GM18502 (cell line): ENCODE results near the gene SUN1.
"Not testable (repeated sequence)": the region's sequence is repeated elsewhere in the genome, so short reads cannot be mapped to it uniquely, and the experiment has no call there.

Experiments
- ATAC-seq: cut with Tn5 transposase; IDR thresholded peaks from one replicate; pipeline ENCODE4 v1.9.1; 2021; ENCODE audit warnings: mild to moderate bottlenecking; ENCODE audit not compliant: unreplicated experiment, poor library complexity

The SUN1 gene

DNA sequence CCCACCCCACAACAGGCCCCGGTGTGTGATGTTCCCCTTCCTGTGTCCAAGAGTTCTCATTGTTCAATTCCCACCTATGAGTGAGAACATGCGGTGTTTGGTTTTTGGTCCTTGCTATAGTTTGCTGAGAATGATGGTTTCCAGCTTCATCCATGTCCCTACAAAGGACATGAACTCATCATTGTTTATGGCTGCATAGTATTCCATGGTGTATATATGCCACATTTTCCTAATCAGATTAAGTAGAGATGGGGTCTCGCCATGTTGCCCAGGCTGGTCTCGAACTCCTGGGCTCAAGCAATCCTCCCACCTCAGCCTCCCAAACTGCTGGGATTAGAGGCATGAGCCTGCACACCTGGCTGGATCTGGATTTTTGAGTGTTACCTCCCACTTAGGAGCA lies 28.5 kb upstream of the SUN1 start:
- not testable (repeated sequence) for ATAC-seq

DNA sequence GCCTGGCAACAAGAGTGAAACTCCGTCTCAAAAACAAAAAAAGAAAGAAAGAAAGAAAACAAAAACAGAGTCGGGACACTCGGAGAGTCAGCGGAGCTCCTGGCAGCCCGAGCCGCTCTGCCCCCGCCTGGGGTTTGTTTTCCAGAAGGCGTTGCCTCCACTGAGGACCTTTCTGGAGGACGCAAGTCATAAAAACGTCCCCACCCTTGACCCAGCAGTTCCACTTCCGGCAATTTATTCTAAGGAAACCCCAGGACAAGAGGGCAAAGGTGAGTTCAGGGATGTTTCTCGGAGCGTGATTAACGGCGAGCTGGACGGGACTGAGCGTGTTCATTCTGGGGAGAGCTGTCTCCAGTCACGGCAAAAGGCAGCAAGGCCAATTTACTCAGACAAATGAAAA lies 27.0 kb upstream of the SUN1 start:
- ATAC-seq, result no peak

DNA sequence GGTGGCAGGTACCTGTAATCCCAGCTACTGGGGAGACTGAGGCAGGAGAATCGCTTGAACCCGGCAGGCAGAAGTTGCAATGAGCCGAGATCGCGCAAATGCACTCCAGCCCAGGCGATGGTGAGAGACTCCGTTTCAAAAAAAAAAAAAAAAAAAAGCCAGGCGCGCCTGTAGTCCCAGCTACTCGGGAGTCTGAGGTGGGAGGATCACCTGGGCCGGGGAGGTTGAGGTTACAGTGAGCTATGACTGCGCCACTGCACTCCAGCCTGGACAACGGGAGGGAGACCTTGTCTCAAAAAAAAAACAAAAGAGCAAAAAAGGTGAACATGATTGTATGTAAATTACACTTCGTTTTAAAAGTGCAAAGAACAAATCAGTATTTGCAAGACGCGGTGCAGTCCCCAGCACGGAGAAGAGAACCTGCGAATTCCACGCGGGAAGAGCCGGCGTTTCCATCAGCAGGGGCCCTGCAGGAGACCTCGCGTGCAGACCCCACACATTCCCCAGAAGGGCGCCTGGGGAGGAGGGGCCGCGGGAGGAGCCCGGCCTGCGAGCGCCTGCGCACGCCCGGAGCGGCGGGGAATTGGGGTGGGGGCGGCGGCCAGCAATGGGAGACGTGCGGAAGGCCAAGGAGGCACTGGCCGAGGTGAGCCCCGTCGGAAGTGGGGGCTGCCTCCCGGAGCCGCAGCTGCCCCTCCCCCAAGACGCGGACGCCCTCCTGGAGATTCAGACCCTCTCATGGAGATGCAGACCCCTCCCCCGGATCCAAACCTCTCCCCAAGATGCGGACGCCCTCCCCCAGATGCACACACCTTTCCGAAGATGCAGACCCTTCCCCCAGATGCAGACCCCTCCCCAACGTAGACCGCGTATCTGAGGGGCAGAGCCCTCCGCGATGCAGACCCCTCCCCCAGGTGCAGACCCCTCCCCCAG lies 16.7 kb upstream of the SUN1 start:
- ATAC-seq, result no peak

DNA sequence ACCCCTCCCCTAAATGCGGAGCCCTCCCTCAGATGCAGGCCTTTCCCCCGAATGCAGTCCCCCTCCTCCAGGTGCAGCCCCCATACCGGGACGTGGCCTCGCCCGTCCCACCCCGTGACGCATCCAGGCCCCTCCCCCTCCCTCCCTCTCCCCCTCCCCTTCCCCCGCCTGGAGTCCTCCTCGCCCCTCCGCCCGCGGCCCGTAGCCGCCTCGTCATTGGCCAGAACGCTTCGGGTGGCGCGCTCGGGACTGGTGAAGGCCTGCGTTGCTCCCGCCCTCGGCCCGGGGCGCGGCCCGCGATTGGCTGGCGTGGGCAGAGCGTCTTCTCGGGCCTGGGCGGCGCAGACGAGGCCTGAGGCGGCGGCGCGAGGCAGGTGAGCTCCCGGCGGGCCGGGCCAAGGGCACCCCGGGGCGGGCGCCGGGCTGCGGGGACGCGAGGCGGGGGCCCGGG lies 16.0 kb upstream of the SUN1 start:
- peak; percentile 91 for ATAC-seq

DNA sequence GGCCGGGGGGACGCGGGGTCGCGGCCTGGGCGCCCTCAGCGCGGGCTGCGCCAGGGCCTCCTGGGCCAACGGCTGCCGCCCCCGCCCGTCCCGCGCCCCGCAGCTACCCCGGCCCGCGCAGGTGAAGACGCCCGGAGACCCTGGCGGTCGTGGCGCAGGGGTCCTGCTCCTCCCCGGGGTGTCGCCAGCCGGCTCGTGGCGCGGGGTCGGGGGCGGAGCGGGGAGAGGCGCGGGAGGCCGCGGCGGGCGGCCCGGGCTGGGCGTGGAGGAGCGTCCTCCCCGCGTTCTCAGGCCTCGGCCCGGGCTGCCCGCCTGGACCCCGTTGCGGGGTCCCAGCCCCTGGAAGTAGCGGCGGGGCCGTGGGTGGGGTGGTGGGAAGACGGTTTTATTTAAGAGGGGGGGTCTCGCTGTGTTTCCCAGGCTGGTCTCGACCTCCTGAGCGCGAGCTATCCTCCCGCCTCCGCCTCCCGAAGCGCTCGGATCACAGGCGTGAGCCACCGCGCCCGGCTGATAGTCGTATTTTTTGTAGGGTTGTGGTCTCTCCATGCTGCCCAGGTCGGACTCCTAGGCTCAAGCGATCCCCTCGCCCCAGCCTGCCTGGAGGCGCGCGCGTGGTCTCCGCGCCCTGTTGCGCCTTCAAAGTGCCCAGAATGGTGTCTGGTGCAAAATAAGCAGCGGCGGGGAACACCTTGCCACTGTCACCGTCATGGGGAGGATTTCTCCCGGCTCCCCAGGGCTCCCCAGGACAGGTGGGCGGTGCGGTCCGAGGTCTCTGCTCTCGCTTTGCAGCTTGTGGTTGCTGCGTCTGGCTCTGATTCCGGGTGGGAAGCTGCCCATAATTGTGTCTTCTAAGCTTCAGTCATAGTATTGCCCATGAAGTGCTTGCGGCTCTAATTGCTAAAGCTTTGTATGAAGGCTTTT lies 15.3 kb upstream of the SUN1 start:
- ATAC-seq, result peak; percentile 22

DNA sequence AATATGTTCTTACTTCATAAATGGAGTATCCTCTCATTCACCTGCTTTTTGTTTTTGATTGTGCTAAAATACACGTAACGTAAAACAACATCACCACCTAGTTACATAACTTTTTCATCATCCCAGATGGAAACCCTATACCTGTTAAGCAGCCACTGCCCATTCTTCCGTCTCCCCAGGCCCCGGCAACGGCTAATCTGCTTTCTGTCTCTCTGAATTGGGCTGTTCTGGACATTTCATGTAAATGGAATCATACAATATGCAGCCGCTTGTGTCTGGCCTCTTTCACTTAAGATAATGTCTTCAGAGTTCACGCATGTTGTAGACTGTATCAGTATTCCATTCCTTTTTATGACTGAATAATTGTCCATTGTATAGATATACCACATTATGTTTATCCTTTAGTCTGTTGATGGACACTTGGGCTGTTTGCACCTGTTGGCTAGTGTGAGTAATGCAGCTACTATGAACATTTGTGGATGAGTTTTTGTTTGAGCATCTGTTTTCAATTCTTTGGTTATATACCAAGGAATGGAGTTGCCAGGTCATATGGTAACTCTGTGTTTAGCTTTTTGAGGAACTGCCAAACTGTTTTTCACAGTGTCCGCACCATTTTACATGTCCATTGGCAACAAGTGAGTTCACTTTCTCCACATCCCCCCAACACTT lies 14.1 kb upstream of the SUN1 start:
- ATAC-seq, result no peak

DNA sequence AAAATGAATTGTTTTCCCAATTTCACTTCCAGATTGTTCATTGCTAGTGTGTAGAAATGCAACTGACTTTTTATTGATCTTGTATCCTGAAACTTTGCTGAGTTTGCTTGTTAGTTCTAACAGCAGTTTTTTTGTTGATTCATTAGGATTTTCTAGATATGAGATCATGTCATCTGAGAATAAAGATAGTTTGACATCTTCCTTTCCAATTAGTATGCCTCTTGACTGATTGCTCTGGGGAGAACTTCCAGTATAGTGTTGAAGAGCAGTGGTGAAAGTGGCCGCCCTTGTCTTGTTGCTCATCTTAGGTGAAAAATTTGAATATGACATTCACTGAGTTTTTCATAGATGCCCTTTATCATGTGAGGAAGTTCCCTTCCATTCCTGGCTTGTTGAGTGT lies 11.9 kb upstream of the SUN1 start:
- no peak for ATAC-seq

DNA sequence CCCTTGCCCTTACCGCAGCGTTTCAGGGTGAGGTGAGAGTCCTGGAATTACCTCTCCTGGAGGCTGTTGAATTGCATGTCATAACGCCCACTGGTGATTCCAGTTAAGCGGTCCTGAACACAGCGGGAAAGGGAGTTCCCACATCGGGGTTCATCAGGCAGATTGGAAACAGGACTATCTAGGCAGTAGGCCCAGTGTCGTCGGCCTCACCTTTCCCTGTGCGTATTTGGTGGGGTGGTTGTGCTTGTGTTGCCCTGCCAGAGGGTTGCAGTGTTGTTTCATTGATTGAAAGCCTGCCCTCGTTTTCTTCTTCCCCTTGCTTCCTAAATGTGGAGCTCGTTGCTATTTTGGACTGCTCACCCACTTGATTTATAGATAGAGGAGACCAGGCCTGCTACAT lies 10.6 kb upstream of the SUN1 start:
- no peak for ATAC-seq

DNA sequence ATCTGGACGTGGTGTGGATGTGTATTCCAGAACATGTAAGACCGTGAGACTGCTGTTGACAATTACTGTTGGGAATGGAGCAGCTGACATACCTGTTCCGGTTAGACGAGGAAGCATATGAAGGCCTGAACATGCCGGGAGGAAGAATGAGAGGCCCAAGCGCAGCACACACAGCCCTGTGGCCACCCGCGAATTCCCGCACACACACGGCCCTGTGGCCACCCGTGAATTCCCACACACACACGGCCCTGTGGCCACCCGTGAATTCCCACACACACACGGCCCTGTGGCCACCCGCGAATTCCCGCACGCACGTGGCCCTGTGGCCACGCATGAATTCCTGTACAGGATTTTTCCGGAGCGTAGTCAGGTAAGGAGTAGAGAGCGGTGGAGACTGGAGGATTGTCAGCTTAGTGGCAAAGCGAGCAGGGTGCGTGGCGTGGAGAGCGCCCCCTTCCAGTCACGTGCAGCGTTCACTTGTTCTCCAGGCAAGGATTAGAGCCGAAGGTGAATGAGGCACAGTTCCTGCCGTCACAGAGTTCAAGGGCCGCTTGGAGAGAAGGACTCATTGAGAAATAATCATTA lies 9.5 kb upstream of the SUN1 start:
- ATAC-seq, result no peak

DNA sequence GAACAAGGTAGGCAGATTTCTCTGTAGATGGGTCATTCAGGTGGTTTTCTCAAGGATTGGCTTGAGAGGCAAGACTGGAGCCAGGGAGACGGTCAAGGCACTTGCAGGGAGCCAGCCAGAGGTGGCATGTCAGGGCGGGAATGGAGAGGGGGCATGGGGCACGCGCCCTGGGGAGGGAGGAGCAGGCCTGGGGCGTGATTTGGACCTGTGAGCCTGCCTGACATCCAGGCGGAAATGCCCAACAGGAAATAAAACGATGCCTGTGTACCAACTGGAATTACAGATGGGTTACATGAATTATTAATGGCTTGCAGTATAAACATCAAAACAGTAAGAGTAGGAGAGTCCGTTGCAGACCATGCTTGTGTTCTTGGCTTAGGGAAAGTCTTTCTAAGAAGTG lies 8.6 kb upstream of the SUN1 start:
- ATAC-seq, result no peak

DNA sequence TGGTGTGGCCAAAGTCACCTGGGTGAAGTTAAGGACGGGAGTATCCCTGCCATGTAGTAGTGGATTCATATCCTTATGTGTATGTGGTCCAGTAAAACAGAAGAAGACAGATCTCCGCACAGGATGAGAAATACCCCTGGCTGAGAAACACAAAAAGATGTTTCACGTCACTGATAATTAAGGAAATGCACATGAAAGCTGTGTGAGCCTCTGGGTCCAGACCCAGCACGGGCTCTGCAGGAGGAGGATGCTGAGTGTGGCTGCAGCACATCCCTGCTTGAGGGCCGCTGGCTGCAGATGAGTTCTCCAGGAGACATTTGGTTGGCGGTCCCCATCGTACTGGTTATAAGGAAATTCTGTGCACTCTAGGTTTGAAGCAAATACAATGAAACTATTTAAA lies 8.2 kb upstream of the SUN1 start:
- ATAC-seq, result no peak

DNA sequence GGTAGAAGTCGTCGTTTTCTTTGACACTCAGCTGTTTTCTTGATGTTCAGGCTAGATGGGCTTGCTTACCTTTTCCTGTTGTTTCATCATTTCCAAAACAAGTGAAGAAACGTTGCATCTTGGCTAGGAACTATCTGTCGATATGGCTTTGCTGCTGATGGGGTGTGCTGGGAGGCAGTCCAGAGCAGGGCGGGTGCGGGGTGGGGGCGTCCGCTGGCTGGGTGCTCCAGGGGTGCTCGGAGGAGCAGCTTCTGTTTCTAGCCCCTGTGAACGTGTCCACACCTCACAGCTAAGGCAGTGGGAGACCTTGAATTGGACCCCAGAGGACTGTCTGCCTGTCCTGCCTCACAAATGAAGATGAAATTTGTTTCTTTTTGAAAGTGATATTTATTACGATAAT lies 7.6 kb upstream of the SUN1 start:
- ATAC-seq, result no peak

DNA sequence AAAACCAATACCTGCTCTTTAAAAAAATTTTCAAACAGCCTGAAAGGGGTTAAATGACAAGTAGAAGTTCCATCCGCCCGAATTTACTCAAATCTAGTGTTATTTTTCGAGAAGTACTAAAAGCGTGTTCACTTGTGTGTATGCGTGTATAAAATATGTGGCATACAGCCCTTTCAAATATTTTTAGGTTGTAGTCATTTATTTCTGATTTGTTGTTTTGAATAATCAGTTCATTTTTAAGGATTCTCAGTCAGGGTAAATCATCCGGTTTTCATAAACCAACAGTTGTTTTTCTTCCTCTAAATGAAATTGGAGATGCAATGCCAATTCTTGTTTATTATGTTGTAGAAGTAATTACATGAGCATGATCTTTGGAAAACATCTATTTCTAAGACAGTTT lies 6.9 kb upstream of the SUN1 start:
- no peak for ATAC-seq

DNA sequence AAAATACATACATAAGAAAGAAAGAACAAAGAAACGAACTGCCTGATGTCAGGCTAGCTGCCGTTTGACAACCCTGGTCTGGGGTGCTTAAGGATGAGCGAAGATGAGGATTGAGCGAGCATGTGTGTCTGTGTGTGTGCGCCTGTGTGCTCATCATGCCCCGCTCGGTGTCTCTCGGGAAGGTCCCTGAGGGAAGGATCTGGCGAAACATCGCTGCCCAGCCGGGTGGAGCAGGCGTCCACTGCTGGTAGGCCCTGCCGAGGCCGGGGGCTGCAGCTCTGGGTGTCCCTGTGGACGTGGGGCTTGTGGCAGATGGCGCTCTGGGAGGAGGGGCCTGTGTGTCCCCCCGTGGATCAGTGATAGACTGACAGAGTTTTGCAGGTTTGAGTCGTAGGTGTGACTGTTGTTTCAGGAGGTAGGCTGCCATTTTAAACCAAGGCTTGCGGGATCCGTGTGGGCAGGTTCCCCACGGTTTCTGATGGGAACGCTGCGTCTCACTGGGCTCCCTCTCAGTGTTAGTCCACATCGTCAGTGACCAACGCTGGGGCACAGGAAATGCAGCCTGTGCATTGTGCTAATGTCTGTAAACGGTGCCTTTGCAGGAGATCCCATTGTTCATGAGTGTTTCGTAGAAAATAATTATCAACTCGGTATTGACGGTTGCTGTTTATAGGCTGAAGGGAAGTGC lies 5.9 kb upstream of the SUN1 start:
- ATAC-seq, result no peak

DNA sequence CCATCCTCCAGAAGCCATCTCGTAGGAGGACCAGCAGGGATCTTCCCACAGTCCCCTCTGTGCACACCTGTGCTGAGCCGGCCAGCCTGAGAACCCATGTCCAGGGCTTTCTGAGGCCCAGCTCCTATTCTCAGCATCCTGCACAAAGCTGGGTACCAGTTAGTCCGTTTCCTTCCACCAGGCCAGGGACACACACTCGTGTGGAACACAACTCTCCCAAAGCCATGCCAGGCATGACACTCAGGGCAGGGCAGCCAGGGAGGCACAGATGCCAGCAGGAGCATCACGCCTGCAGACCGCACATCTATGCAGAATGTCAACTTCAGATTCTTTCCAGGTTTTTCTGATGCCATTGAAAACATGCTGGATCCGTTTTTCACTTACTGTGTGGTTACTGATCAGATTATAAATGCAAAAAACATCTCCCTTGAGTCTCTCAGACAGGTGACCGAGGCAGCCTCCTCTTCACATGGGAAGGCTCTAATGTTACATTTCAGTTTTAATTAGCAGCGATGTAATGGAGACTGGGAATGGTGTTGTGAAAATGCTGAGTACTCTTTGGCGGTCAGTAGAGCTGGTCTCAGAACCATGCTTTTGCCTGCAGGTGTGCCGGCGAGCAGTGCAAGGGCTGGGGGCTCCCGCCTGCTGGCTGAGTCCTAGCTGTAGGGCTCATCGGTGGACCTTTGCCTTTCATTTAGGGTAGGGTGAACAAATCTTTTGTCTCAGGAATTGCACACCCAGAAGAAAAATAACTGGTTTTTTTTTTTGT lies 3.3 kb upstream of the SUN1 start:
- no peak for ATAC-seq

DNA sequence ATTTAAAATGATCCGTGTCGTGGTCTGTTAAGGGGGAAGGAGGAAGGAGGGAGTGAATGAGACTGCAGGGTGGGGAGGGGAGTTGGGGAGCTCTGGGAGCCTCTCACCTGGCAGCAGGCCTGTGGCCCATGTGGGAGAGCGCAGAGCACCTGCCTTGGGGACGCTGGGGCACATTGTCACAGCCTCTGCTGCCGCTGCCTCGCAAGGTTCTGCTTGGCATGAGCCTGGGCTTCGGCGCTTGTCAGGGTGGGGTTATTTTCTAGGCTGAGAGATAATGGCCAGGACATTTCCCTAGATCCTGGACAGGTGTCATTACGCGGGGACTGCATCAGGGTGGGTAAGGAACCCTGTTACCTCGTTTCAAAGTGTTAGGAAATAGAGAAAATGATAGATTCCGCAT lies 2.2 kb upstream of the SUN1 start:
- ATAC-seq, result no peak

DNA sequence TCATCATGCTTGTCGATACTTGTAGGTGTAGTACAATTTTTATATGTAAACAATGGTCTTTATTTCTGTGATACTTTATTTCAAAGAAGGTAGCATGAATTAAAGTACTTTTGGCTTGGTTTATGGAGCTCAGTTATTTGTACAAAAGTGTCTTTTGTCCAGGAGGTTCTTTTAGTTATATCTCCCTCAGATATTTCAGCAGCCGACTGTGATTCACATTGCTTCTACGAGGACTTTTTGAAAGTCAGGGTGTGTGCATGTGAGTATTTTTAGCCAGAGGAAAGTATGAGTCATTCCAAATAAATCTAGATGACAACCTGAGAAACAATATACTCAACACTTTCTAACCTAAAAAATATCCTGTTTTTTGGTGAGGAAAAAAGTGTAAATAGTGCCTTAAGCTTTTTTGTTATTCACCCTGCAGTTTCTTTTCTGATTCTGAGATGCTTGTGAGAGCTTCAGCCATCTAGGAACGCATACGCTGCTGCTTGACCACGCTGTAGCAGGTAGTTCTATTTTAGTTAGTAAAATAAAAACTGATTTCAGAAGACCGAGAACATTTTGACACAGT lies 595 bp upstream of the SUN1 start:
- ATAC-seq, result peak; percentile 79

DNA sequence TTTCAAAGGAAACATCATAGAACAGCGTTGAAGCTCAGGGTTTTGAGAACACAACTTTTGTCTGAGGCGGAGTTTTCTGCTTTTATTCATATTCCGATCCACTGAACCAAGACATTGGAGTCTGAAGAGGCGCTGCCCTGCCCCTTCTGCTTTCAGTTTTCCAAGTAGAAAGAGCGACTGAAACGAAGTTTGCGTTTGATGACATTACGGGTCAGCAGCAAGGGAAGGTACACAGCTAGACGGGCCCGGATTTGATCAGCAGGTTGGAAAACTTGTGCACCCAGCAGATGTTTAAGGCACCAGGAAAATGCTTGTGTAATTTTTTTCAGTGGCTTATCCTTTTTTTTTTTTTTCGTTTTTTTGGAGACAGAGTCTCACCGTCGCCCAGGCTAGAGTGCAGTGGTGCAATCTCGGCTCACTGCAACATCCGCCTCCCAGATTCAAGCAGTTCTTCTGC lies 720 bp downstream of the SUN1 start:
- no peak for ATAC-seq
